Lung (tissue), 12 donors: ENCODE data around the gene MRTFB. TPM values are rescaled to one million over a fixed set of nuclear protein-coding genes. Genes with fewer than 3 reads are reported as not detected.

Source experiments
- ATAC-seq: fragments of 200-7000 bp; cut with Tn5 transposase; one replicate; pipeline ENCODE4 v1.9.1; 2020; ENCODE audit warnings: moderate number of reproducible peaks; ENCODE audit not compliant: insufficient read depth, low FRiP score
- DNase-seq, 3 donors: peaks; one replicate each; pipeline ENCODE4 v3.0.0-alpha.2; 2013 to 2017
- H3K27ac ChIP-seq, 2 donors: one replicate each; pipeline ENCODE4 v1.5.1; 2013; ENCODE audit warnings: mild to moderate bottlenecking in 2 of 2, moderate library complexity in 2 of 2, control low read depth in 1 of 2, inconsistent platforms in 1 of 2, low read depth in 1 of 2, low read length in 1 of 2
- H3K27me3 ChIP-seq, 3 donors: one replicate each; pipeline ENCODE4 v1.5.1; 2013; ENCODE audit warnings: low read length in 2 of 3; ENCODE audit not compliant: control insufficient read depth in 3 of 3, insufficient read depth in 3 of 3
- H3K36me3 ChIP-seq, 4 donors: one replicate each; pipeline ENCODE4 v1.5.1; 2013; ENCODE audit warnings: low read length in 4 of 4, mild to moderate bottlenecking in 1 of 4, moderate library complexity in 1 of 4; ENCODE audit not compliant: control insufficient read depth in 4 of 4, insufficient read depth in 4 of 4
- H3K4me1 ChIP-seq, 5 donors: one replicate each; pipeline ENCODE4 v1.5.1; 2013; ENCODE audit warnings: low read length in 5 of 5, mild to moderate bottlenecking in 2 of 5, moderate library complexity in 1 of 5; ENCODE audit not compliant: control insufficient read depth in 5 of 5, insufficient read depth in 5 of 5
- H3K4me3 ChIP-seq: one replicate; pipeline ENCODE4 v1.5.1; 2013; ENCODE audit warnings: mild to moderate bottlenecking, control low read depth, moderate library complexity
- H3K9ac ChIP-seq, 2 donors: one replicate each; pipeline ENCODE4 v1.5.1; 2013; ENCODE audit warnings: low read length in 2 of 2, control low read depth in 1 of 2; ENCODE audit not compliant: insufficient read depth in 1 of 2
- H3K9me3 ChIP-seq, 4 donors: one replicate each; pipeline ENCODE4 v1.5.1; 2013; ENCODE audit warnings: low read length in 3 of 4, mild to moderate bottlenecking in 1 of 4, moderate library complexity in 1 of 4; ENCODE audit not compliant: control insufficient read depth in 4 of 4, insufficient read depth in 3 of 4
- WGBS, 2 donors: extraction: QIAGEN DNeasy Blood & Tissue Kit; methylation state at CpG; one replicate each; pipeline ENCODE4 v1.1.7; 2013; 5-methylcytosine and 5-hydroxymethylcytosine counted together
- polyA plus RNA-seq, 2 donors: library from polyadenylated mRNA; stranded (reverse); fragments of 200-250 nt; gene quantifications; one replicate each; pipeline ENCODE4 v1.2.1, GENCODE V29; 2013
- total RNA-seq, 2 donors: library from RNA; depleted of rRNA in 1 of 2; stranded (reverse); fragments of >200 nt in 1 of 2; gene quantifications; one replicate each; pipeline ENCODE4 v1.2.1, GENCODE V29; 2014 to 2021
- TF ChIP-seq, protein P1 (sequence below): IDR thresholded peaks from 2 replicates; pipeline ENCODE4 v1.5.1; 2012; ENCODE audit warnings: mild to moderate bottlenecking; ENCODE audit errors: control extremely low read depth, extremely low read depth
- donor health status: control.
- donor health status: control.
- donor health status: Bipolar disorder and iron deficiency.
- donor health status: healthy.
- donor health status: DM: yes; HTN: yes; CAD: no.

Gene MRTFB
- total and polyA plus RNA-seq, 4 donors: 8.8 to 50.9 (median 27.8) TPM

DNA sequence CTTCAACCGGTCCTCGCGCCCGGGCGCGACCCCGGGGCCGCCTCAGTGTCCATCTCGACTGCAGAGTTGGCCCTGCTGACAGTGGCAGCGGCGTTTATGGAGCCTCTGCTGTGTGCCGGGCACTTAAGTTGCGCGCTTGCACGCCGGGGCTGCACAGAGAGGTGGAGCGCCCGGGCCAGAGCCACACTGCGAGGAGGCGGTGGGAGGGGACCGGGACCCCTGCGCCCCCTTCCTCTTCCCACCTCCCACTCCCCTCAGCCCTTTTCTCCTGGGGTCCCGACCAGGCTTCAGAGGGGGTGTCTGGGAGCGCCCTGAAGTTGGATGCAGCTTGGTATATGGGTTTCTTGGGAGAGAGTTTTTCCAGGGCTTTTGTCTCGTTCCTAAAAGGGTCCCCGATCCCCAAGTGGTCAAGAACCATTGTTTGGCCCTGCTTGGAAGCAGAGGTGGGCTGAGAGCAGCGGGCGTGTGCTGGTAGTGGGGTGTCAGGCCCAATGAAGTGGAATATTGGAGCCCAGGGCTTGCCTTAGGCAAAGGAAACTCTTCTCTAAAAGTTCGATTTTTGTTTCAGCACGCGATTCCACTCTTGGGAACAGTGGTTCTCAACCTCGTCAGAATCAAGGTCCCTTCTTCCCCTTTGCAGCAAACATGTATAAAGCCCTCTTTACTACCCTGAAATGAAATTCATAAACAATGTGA, 605 bp downstream of the MRTFB start:
- DNase-seq: peak in 2 of 3 donors; percentile 13 to 17
- TF ChIP-seq, protein P1, sequence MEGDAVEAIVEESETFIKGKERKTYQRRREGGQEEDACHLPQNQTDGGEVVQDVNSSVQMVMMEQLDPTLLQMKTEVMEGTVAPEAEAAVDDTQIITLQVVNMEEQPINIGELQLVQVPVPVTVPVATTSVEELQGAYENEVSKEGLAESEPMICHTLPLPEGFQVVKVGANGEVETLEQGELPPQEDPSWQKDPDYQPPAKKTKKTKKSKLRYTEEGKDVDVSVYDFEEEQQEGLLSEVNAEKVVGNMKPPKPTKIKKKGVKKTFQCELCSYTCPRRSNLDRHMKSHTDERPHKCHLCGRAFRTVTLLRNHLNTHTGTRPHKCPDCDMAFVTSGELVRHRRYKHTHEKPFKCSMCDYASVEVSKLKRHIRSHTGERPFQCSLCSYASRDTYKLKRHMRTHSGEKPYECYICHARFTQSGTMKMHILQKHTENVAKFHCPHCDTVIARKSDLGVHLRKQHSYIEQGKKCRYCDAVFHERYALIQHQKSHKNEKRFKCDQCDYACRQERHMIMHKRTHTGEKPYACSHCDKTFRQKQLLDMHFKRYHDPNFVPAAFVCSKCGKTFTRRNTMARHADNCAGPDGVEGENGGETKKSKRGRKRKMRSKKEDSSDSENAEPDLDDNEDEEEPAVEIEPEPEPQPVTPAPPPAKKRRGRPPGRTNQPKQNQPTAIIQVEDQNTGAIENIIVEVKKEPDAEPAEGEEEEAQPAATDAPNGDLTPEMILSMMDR: no peak
- peaks cover 2 to 10% (median 5%) of the 10 kb centered on the region in 5 donors for H3K4me1 ChIP-seq
- H3K9me3 ChIP-seq: no peaks in the 10 kb centered on the region
- WGBS, 2 donors: 2% methylated on average over 32 of the region's 32 CpGs
- H3K4me3 ChIP-seq: peak overlapping the region; percentile 84
- peak overlapping the region; percentile 79 to 88 for H3K27ac ChIP-seq
- ATAC-seq: no peak
- no peaks in the 10 kb centered on the region for H3K36me3 ChIP-seq
- H3K9ac ChIP-seq: peak overlapping the region; percentile 37 to 42
- H3K27me3 ChIP-seq: no peaks in the 10 kb centered on the region

DNA sequence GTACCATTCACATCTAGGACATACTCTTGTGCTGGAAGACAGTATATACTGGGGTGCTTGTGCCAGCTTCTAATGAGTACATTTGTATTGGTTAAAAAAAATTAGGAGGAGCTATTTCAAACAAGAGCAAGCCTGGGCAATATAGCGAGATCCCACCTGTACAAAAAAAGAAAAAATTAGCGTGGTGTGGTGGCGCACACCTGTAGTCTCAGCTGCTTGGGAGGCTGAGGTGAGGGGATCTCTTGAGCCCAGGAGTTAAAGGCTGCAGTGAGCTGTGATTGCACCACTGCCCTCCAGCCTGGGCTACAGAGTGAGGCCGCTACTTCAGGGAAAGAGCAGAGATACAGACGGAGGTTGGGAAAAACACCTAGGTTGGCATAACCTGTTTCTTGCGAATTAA, 1.2 kb downstream of the MRTFB start:
- 93 to 95% methylated on average over 6 of the region's 6 CpGs for WGBS, 2 donors
- ATAC-seq: no peak
- Histone ChIP-seq H3K27me3 (no peaks in the 10 kb centered on the region), H3K9ac (peak overlapping the region; percentile 37 to 42), H3K9me3 (no peaks in the 10 kb centered on the region), H3K4me3 (no peak overlapping the region), H3K27ac (peak overlapping the region in 1 of 2 donors; percentile 60), H3K4me1 (peaks cover 2 to 10% (median 5%) of the 10 kb centered on the region in 5 donors), H3K36me3 (no peaks in the 10 kb centered on the region)
- TF ChIP-seq, protein P1: no peak
- DNase-seq: no peak

DNA sequence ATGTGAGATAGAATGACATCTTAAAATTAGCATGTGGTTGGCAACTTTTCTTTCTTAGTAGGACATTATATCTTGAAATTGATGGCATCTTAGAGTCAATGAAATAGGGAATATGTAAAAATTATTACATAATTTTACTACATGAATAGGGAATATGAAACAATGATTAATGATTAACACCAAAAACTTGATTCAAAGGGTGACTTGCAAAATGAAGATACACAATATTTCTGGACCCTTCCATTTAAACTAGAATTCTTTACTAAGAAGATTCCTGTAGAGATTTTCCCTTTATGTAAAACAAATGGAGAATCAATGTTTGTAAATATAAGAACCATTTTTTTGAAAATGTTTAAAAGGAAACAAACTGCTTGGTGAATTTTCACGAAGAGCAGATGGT, 3.4 kb downstream of the MRTFB start:
- 33 to 47% methylated on average over 1 of the region's 1 CpG for WGBS, 2 donors
- no peaks in the 10 kb centered on the region for H3K9me3 ChIP-seq
- no peak overlapping the region for H3K9ac ChIP-seq
- no peak for DNase-seq
- peaks cover 2 to 10% (median 7%) of the 10 kb centered on the region in 5 donors for H3K4me1 ChIP-seq
- no peak for ATAC-seq
- H3K36me3 ChIP-seq: peaks cover 0 to 7% (median 2%) of the 10 kb centered on the region in 4 donors
- TF ChIP-seq, protein P1: no peak
- H3K4me3 ChIP-seq: no peak overlapping the region
- H3K27me3 ChIP-seq: no peaks in the 10 kb centered on the region
- no peak overlapping the region for H3K27ac ChIP-seq
